Measurements from ENCODE around the gene RASA3. TPM values are rescaled to one million over a fixed set of nuclear protein-coding genes. Genes with fewer than 3 reads are reported as not detected.
"Not testable (repeated sequence)": the region's sequence is repeated elsewhere in the genome, so short reads cannot be mapped to it uniquely, and the experiment has no call there.

RASA3 gene
- total RNA-seq, 1 donor from 2014 or later = 23.7 TPM

GRCh38 chr13:114002009-114002544 lies 130.3 kb downstream of the RASA3 start:
- no peak for DNase-seq

DNA sequence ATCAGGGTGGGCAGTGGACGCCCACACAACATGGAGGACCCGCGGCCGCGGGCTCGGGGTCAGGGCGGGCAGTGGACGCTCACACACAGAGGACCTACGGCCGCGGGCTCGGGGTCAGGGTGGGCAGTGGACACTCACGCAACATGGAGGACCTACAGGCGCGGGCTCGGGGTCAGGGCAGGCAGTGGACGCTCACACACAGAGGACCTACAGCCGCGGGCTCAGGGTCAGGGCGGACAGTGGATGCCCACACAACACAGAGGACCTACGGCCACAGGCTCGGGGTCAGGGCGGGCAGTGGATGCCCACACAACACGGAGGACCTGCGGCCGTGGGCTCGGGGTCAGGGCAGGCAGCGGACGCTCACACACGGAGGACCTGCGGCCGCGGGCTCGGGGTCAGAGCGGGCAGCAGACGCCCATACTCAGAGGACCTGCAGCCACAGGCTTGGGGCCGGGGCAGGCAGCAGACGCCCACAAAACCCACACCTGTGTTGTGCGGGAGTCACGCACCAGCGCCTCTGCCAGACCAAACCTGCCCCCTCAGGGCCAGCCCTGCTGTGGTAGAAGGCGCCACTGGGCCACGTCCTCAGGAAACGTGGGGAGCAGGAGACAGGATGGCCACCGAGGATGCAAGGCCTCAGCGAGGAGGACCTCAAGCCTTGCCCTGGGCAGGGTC lies 131.0 kb downstream of the RASA3 start:
- no peak for DNase-seq

DNA sequence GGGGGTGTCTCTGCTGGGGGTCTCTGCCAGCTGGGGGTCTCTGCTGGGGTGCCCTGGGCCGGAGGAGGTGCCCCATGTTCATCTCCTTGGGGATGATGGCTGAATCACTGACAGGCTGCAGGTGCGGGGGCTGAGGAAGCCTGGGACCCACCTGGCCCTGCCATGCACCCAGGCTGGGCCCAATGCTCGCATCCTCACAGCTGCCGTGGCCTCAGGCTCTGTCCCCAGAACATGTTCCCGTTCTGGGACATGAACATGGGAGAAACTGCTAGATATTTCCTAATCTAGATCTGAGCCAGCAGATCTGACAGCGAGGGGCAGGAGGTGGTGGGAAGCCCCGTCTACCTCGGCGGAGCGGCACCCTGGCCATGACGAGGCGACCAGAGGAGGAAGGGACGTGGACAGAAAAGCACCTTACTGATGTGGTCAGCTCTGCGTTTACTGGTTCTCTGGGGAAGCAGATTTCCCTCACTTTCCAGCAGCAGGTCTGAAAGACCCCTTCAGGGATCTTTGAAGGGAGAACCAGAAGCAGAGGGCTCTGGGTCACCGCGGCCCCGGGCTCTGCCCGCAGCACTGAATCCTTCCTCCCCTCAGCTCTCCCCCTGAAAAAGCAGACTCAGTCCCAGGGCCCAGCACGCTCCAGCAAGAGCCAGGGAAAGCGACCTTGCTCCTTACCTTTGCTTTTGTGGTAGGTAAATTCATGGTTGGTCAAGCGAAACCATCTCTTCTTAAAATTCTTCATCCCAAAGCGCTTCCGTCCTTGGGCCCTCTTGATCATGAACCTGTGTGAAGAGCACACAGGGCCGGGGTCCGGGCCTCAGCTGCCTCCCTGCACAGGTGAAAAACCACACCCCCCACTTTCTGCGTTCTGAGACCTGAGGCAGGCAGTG lies 132.0 kb downstream of the RASA3 start:
- no peak for DNase-seq

- DNase-seq = no peak
Observed at GRCh38 chr13:113999618-113999910, 132.9 kb downstream of the RASA3 start.

- DNase-seq = peak; percentile 27
Observed at GRCh38 chr13:113998781-113999617, 133.4 kb downstream of the RASA3 start.

GRCh38 chr13:113997845-113998751 lies 134.3 kb downstream of the RASA3 start:
- peak; percentile 92 for DNase-seq

DNA sequence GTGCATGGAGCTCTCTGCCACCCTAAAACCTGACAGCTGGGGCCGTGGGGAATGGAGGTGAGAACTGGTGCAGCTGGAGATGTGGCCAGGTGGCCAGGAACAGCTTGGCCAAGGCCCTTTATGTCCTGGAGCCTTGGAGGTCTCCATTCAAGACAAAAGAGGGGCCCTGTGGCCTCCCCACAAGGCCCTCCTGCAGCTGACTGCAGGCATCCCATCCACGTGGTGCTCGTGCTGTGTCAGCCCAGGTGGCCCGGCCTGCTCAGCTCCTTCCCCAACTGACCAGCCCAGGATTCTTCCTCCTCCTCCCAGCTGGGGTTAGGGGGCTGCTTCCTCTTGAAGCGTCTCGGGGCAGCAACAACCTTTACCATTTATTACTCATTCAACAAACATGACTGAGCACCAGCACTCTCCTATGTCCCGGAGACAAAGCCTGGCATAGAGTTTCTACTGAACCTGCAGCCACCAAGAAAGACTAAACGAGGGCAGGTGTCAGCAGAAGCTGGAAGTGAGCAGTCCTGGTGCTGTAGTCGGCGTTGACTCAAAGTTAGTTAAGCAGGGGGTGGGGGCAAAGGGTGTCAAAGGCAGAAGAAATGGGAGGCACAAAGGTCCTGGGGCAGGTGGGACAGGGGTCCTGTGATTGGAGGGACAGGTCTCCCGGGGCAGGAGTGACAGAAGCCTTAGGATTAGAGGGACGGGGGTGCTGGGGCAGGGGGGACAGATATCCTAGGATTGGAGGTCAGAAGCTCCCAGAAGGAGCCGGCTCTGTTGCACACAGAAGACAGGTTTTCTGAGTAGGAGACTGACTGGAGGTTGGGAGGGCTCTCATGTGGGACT lies 135.3 kb downstream of the RASA3 start:
- DNase-seq = no peak

DNA sequence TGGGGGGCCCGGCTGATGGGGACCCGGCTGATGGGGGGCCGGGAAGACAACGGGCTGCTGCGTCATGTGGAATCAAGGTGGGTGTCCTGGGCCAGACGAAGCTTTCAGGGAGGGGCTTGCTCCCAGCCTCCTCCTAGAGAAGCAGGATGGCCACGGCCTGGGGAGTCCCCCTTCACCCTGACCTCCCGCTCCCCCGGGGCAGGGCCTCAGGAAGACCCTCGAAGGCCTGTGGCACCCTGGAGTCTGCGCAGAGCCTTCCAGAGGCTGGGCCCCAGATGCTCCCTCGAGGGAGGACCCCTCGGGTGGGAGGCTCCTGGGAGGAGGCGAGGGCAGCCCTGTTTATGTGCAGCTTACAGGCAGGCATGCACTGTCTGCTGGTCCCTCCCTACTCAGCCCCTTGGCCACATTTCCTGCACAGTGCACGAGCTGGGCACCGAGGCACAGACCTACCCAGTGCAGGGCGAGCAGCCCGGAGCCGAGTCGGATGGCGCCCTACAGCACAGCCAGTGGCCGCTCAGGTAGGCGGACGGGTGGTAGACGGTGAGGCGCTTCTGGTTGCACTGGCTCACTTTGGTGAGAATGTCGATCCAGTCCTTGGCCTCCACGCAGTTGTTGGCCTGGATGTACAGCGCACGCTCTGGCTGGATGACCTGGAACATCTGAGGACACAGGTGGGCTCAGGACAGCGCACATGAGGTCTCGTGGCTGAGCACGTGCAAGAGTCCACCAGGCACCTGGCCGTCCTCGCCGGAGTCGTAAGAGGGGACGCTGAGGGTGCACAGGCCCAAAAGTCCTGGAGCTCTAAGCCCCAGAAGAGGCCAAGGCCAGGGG lies 136.1 kb downstream of the RASA3 start:
- no peak for DNase-seq

DNA sequence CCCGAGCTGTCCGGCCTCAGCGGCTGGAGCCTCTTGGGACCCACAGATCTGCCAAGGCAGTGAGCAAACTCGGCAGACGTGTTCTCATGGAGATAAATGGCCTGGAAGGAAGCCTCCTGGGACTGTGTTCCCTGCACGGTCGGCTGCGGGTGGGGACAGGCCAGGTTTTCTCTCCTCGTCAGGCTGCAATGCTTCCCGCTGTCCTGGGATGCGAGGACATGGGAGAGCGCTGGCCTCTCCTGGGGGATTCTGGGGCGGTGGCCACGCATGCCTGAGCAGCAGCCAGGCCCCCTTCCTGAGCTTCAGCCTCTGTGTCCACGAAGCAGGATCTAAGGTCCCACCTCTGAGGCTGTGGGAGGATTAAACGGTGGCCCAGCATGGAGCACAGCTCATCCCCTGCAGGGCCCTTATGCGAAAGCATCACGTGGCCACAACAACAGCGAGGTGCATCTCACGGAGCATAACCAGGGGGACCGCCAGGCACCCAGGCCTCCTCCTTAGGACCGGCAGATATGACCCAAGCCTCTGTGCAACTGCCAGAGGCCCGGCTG lies 137.3 kb downstream of the RASA3 start:
- DNase-seq = no peak

GRCh38 chr13:113992276-113993005 lies 140.0 kb downstream of the RASA3 start:
- no peak for DNase-seq

DNA sequence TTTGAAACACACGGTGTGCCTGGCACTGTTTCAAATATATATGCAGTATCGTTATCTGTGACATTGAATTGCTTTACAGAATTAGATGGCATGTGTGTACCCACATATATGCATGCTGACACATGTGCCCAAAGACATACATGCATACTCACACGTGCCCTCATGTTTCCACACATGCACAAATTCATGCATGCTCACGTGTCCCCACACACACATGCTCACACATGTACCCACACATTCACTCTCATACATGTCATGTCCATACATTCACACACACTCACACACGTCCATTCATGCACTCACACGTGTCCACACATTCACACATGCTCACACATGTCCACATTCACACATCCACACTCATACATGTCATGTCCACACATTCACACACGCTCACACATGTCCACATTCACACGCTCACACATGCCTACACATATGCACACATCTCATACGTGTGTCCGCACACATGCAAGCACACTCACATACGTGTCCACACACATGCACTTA lies 140.7 kb downstream of the RASA3 start:
- no peak for DNase-seq

DNA sequence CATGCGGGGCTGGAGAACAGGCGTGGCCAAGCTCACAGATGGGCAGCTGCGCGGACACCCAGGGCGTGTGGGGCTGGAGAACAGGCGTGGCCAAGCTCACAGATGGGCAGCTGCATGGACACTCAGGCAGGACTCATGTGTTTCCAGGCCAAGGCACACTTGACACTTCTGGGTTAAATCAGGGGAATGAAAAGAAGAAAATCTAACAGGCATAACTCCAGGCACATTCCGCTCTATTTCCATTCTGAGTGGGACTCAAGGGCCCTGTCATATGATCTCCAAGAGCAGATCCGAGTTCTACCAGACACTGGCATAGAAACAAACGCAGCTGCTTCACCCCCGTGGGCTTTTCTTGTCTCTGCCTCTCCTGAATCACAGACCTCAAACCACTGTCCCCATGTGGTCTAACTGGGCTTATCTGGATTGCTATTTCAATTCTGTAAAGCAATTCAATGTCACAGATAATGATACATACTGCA lies 141.2 kb downstream of the RASA3 start:
- DNase-seq = peak; percentile 88

- no peak for DNase-seq
Observed at GRCh38 chr13:113990321-113990837, 142.0 kb downstream of the RASA3 start.

- no peak for DNase-seq
Observed at GRCh38 chr13:113989585-113990300, 142.7 kb downstream of the RASA3 start.

- DNase-seq = not testable (repeated sequence)
Observed at GRCh38 chr13:113988859-113989258, 143.6 kb downstream of the RASA3 start.

- DNase-seq = no peak
Observed at GRCh38 chr13:113982296-113982661, 150.1 kb downstream of the RASA3 start.

DNA sequence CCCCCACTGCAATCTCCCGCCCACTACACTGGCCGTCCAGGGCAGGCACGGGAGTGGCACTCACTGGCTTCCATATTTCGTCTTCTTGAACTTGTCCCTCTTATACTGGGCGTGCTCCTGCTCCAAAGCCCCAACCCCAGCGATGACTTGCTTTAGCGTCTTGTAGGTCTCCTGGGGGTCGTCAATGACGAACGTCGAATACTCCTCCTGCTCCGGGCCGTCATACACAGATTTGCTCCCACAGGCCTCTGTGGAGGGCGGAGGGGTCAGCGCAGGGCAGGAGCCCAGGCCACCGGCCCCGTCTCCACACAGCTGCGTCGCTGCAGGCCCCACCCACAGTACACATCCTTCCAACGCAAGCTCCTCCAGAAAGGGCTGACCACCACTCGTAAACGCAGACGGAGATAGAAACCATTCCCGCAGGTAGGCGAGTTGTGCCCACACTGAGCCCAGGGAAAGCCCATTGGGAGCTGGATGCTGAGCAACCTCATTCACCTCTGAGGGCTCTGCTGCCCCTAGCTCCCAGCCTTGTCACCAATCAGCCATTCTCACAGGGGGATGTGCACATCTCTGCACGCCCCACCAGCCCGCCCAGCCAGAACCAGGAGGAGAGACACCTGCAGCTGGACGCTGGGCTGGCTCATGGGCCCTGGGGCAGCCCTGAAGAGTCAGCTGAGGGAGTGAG lies 150.7 kb downstream of the RASA3 start:
- DNase-seq = no peak

All from tongue (tissue), 2 donors.